GM19455 (cell line): ENCODE data around the gene GPR31.
A peak's percentile ranks its signal among the peaks of the same experiment; 100 is the strongest.

Experiments used
- ATAC-seq: cut with Tn5 transposase; IDR thresholded peaks from one replicate; pipeline ENCODE4 v1.9.1; 2021; ENCODE audit not compliant: unreplicated experiment

The GPR31 gene

DNA sequence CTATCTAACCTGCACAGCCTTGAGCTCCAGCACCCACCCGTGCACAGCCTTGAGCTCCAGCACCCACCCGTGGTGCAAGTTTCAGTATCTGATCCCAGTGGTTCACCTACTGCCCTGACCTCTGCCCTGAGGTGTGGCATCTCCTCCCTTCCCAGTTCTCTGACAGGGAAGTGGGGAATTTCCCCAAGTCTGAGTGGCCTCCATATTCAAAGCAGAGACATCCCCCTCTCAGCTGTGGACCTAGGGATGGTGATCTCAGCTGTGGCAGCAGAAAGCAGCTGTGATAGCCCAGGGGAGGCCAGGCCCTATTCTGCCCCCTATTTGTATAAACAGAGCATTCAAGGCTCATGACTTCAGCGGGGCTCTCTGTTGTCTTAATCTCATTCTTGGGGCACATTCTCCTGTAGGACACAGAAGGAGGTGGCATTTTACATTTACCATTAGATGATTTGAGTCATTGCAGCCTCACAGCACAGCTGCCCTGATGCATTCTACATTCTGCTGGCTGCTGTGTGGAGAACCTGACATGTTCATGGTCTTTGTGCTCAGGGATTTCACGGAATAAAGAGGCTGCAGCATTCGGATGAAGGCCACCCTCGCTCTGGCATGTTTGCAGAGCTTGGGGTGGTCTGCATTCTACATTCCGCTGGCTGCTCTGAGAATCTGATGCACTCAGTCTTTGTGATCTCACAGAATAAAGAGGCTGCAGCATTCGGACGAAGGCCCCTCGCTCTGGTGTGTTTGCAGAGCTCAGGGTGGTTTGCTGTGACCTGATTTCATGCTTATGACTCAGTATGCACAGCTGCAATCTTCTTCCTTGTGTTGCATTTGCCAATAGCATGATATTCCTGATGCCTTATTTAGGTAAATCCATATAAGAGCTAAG, 16.9 kb downstream of the GPR31 start:
- ATAC-seq = no peak

DNA sequence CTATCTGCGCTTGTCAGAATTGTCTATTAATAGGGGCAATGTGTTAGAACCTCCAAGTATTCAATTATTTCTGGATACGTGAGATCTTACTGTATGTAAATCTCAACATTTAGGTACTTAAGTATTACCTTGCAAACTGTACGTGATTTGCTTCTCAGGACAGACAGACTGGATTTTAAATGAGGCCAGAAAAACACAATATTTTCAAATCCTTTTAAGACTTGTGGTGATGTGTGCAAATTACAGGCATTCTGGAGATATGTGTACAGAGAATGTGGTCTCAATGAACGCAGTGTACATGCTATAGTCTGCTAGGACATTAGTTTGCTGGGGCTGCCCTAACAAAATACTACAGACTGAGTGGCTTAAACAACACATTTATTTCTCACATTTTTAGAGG, 18.0 kb downstream of the GPR31 start:
- no peak for ATAC-seq

- no peak for ATAC-seq
Observed at GRCh38 chr6:167137881-167138280, 19.9 kb downstream of the GPR31 start.

GRCh38 chr6:167137081-167137480, 20.7 kb downstream of the GPR31 start:
- ATAC-seq = no peak

GRCh38 chr6:167136376-167136775, 21.4 kb downstream of the GPR31 start:
- no peak for ATAC-seq

- no peak for ATAC-seq
Observed at GRCh38 chr6:167134448-167135328, 23.1 kb downstream of the GPR31 start.

DNA sequence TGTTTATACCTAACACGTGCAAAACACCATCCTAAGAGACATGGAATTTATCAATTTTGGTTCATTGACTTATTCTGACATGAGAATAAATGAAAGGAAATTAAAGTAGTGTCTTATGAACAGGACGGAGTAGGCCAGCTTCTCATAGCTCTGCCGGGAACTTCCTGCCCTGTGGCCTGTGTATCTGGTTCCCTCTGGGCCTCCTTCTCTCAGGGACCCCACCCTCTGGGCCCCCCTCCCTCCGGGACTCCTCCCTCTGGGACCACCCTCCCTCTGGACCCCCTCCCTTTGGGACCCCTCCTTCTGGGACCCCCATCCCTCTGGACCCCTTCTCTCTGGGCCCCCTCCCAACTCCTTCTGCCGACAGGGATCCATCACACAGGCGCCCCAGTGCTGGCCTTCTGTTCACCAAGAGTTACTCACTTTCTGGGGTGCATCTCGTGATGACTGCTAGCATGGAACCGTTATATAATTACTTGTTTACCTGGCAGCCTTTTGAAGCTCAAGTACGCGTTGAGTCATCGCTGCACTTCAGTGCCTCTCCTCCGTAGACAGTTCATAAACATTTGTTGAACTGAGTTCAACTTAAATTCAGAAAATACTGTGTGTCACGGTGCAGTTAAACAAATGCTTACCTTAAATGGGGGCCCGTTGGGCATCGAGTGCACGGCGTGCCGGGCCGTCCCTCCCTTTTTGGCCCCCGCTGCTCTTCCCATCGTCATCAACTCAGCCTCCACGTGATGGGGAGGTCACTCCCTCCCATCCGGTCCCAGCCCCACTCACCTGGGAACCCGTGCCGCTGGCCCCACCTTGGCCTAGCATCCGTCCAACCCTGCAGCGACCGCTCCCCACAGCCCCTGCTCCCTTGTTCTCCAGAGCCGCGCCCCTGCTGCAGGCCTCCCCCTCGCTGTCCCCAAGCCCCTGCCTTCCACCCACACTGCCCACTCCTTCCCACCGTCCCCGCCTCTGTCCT, 26.8 kb downstream of the GPR31 start:
- ATAC-seq = no peak

GRCh38 chr6:167130008-167130677, 27.6 kb downstream of the GPR31 start:
- ATAC-seq = peak; percentile 50

DNA sequence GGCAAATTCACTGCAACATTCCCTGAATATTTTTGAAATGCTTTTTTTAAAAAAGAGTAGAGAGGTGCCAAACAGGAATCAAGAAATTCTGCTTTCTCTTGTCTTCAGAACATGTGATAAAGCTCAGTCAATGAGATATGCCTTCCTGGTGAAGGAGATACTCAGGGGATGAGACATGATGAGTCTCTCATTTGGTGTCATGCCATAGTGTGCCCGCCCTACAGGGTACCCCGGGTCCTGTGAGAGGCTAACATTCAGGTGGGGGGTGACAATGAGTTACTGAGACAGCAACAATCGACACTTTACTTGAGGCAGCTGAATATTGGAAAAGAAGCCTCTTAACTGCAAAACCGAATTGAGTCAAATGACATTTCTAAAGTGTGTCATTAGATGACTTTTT, 28.2 kb downstream of the GPR31 start:
- ATAC-seq = peak; percentile 6

DNA sequence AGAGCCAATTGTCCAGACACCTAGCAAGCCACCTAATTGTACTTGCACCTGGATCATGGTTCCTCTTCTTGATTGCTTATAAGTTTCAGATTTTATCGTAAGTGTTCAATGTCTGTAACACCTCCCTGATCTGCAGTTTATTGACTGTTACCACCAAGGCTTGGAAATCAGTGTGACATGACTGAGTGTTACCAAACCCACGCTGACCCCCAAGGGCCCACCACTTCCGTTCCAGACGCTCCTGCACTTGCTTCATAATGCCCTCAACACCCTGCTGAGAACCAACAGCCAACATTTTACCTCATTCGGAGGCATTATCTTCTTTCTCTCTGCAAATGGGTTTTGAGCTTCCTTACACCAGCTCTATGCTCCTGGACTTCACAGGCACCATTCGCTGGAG, 28.6 kb downstream of the GPR31 start:
- no peak for ATAC-seq

- no peak for ATAC-seq
Observed at GRCh38 chr6:167127785-167128531, 29.8 kb downstream of the GPR31 start.

DNA sequence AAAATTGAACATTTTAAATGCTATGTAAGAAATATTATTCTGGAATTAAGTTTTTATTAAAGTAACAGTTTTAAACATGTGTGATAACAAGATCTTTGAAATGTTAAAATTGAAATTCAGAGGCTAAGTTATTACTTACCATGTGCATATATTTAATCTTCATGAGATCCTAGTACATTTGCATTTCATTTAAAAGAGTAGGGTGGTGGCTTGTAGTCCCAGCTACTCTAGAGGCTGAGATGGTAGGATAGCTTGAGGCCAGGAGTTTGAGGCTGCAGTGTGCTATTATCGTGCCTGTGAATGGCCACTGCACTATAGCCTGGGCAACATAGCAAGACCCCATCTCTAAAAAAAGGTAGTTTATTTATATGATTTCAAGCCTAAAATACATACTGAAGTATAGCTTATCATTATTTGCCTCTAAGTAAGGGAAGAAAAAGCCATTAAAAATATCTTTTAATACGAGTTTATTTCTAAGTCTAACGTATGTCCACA, 31.9 kb downstream of the GPR31 start:
- no peak for ATAC-seq

- ATAC-seq = no peak
Observed at GRCh38 chr6:167125410-167125809, 32.4 kb downstream of the GPR31 start.

GRCh38 chr6:167124753-167125152, 33.0 kb downstream of the GPR31 start:
- no peak for ATAC-seq

DNA sequence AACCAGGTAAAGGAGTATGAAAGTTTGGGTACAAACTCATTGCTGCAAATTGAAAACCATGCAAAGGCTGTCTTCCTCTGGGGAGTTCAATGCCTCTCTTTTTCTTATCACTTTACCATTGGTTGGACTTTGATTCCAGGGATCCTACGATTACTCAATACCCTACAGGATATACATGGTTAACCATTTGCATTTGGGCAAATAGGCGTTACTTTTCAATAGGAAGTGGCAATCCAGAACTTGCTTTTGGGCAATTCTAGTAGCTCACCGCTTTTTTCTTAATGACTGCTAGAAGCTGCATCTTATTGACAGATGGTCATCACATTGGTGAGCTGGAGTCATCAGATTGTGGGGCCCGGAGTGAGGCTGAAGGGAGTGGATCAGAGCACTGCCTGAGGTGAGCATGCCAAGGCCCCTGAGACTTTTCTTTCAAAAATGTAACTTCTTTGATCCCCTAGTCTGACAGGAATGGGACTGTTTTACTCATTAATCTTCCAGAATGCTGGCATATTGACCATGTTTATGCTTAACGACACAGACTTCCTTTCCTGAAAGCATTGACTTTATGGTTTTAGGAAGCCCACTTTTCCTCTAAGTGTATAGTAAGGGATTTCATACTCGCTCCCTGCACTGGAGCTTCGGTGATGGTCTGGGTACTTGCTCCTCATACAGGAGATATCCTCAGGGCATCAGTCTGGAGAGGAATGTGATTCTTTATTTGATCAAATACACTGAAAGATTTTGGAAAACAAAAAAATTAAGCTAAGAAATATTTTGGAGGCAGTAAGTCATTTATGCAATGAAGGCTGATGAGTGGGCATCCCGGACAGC, 34.7 kb downstream of the GPR31 start, which contains the start of gene CCR6:
TSS of gene CCR6 (plus strand) at position 270 of the 831 bp plus-strand sequence. CDS start 13,039 bp downstream, outside the sequence.
- ATAC-seq = peak; percentile 28

GRCh38 chr6:167122041-167122826, 35.5 kb downstream of the GPR31 start:
- peak; percentile 40 for ATAC-seq

GRCh38 chr6:167121335-167121841, 36.4 kb downstream of the GPR31 start:
- ATAC-seq = no peak
